K562 (cell line): ENCODE data around the gene PPP1CA. TPM values are rescaled to one million over a fixed set of nuclear protein-coding genes. Genes with fewer than 3 reads are reported as not detected.

Experiments used
- C11orf30 ChIP-seq: fragments of 450-650 bp; IDR thresholded peaks from 2 replicates; pipeline ENCODE4 v1.6.1; 2016; ENCODE audit warnings: low read depth, mild to moderate bottlenecking
- EP300 ChIP-seq: IDR thresholded peaks from 2 replicates; pipeline ENCODE4 v1.6.1; 2012; ENCODE audit warnings: low read length, improper control_type of control experiment
- EZH2 ChIP-seq: IDR thresholded peaks from 2 replicates; pipeline ENCODE4 v1.6.1; 2012; ENCODE audit warnings: low read depth, mild to moderate bottlenecking, inconsistent platforms, low read length, borderline replicate concordance
- KAT7 ChIP-seq: sonication (generic); formaldehyde crosslinking; IDR thresholded peaks from 2 replicates; pipeline ENCODE4 v1.8.0; 2022; ENCODE audit warnings: missing genetic modification reagents, mild to moderate bottlenecking, borderline replicate concordance
- SAP30 ChIP-seq: fragments of 200-600 bp; sonication (generic); IDR thresholded peaks from 2 replicates; pipeline ENCODE4 v1.6.1; 2012; ENCODE audit warnings: borderline replicate concordance, low read depth, mild to moderate bottlenecking, moderate library complexity, low read length, control low read depth, inconsistent platforms; ENCODE audit not compliant: insufficient read depth, poor library complexity, severe bottlenecking
- SMC3 ChIP-seq: conservative IDR thresholded peaks from 2 replicates; pipeline ENCODE4 v1.6.1; 2011; ENCODE audit warnings: low read depth, low read length, improper control_type of control experiment; ENCODE audit not compliant: insufficient read depth
- STAG1 ChIP-seq: sonication (generic); formaldehyde crosslinking; IDR thresholded peaks from 2 replicates; pipeline ENCODE4 v1.5.0; 2020; ENCODE audit warnings: missing genetic modification reagents, borderline replicate concordance
- TAF1 ChIP-seq: IDR thresholded peaks from 2 replicates; pipeline ENCODE4 v1.6.1; 2011; ENCODE audit warnings: mild to moderate bottlenecking, low read length, moderate library complexity; ENCODE audit not compliant: insufficient read depth, control insufficient read depth, severe bottlenecking; ENCODE audit errors: extremely low read depth
- TFAM ChIP-seq: fragments of 250-450 bp; sonication (Bioruptor Pico); conservative IDR thresholded peaks from 2 replicates; pipeline ENCODE4 v1.5.0; 2021; ENCODE audit warnings: mild to moderate bottlenecking, moderate library complexity
- polyA plus RNA-seq, 8 experiments: library from polyadenylated mRNA; depleted of rRNA in 4 of 8; stranded (reverse) in 5 of 8; unstranded in 3 of 8; fragments of >200 nt; fragmentation: Nextera tagmentation in 2 of 8; fragmentation: Illumina TruSeq in 1 of 8; extraction: Ambion mirVana in 2 of 8; extraction: Trizol in 1 of 8; gene quantifications; 2 replicates each; pipeline versions ENCODE4 v1.2.1 to v1.2.3, GENCODE V29; 2011 to 2014; ENCODE audit warnings: inconsistent platforms in 1 of 8, missing spikeins in 1 of 8
- total RNA-seq, 7 experiments: library from RNA; depleted of rRNA in 6 of 7; stranded (reverse); fragments of >200 nt in 6 of 7; fragmentation: Illumina TruSeq in 2 of 7; extraction: Trizol in 2 of 7; gene quantifications; 2 replicates each; pipeline versions ENCODE4 v1.2.1 to v1.2.3, GENCODE V29; 2011 to 2021; ENCODE audit warnings: low replicate concordance in 1 of 7
- TF ChIP-seq, protein P1 (sequence below): sonication (generic); formaldehyde crosslinking; IDR thresholded peaks from 2 replicates; pipeline ENCODE4 v1.8.0; 2023; ENCODE audit warnings: missing genetic modification reagents, mild to moderate bottlenecking, borderline replicate concordance
- TF ChIP-seq, protein P2 (sequence below): fragments of 450-650 bp; IDR thresholded peaks from 2 replicates; pipeline ENCODE4 v1.6.1; 2016; ENCODE audit warnings: low read depth, mild to moderate bottlenecking, moderate library complexity
- TF ChIP-seq, protein P3 (sequence below): sonication (generic); formaldehyde crosslinking; IDR thresholded peaks from 2 replicates; pipeline ENCODE4 v1.8.0; 2022; ENCODE audit warnings: mild to moderate bottlenecking, missing genetic modification reagents
- TF ChIP-seq, protein P4 (sequence below): fragments of 250-450 bp; sonication (Bioruptor Pico); IDR thresholded peaks from 2 replicates; pipeline ENCODE4 v1.5.0; 2020; ENCODE audit warnings: mild to moderate bottlenecking, borderline replicate concordance
- TF ChIP-seq, protein P5 (sequence below): conservative IDR thresholded peaks from 2 replicates; pipeline ENCODE4 v1.6.1; 2011; ENCODE audit warnings: low read depth, mild to moderate bottlenecking, low read length; ENCODE audit not compliant: control insufficient read depth

PPP1CA gene
- total and polyA plus RNA-seq, 9 of the 15 experiments (the other 6 are each of a cell fraction or from before 2014, with no cell fraction given), result 18.2 to 242 (median 188) TPM

DNA sequence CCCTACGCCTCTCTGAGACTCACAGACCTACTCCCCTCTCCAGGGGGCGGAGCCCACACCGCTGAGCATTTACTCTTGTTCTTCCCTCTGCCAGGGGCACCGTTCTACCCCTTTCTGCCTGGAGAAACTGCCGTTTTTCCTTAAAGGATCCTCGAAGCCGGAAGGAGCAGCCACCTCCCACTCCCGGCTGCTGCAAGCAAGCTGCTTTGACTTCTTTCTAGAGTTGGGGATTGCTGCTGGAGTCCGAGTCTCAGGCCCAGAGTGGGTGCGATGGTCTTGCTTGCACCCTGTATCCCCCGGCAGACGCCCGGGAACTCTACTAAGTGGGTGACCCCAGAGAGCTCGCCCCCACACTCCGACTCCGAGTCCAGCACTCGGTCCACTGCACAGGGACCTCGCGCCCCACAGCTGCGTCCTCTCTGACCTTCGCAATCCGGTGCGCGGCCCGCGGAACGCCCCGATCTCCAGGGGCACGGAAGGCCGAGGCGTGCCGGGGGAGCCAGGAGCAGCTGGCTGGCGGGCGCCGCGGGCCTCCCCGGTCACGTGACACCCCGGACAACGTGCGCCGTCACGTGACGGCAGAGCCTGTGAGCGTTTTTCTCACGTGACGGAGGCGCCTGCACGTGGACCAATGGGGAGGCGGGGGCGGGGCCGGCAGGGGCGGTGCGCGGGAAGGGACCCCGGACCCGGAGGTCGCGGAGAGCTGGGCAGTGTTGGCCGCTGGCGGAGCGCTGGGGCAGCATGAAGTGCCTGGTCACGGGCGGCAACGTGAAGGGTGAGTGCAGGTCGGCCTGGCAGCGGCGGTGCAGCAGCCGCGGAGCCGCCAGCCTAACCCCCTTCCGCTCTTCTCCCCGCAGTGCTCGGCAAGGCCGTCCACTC is 10.1 kb downstream of the PPP1CA start, which contains the start of gene RAD9A (continued):
- TF ChIP-seq, protein P1, sequence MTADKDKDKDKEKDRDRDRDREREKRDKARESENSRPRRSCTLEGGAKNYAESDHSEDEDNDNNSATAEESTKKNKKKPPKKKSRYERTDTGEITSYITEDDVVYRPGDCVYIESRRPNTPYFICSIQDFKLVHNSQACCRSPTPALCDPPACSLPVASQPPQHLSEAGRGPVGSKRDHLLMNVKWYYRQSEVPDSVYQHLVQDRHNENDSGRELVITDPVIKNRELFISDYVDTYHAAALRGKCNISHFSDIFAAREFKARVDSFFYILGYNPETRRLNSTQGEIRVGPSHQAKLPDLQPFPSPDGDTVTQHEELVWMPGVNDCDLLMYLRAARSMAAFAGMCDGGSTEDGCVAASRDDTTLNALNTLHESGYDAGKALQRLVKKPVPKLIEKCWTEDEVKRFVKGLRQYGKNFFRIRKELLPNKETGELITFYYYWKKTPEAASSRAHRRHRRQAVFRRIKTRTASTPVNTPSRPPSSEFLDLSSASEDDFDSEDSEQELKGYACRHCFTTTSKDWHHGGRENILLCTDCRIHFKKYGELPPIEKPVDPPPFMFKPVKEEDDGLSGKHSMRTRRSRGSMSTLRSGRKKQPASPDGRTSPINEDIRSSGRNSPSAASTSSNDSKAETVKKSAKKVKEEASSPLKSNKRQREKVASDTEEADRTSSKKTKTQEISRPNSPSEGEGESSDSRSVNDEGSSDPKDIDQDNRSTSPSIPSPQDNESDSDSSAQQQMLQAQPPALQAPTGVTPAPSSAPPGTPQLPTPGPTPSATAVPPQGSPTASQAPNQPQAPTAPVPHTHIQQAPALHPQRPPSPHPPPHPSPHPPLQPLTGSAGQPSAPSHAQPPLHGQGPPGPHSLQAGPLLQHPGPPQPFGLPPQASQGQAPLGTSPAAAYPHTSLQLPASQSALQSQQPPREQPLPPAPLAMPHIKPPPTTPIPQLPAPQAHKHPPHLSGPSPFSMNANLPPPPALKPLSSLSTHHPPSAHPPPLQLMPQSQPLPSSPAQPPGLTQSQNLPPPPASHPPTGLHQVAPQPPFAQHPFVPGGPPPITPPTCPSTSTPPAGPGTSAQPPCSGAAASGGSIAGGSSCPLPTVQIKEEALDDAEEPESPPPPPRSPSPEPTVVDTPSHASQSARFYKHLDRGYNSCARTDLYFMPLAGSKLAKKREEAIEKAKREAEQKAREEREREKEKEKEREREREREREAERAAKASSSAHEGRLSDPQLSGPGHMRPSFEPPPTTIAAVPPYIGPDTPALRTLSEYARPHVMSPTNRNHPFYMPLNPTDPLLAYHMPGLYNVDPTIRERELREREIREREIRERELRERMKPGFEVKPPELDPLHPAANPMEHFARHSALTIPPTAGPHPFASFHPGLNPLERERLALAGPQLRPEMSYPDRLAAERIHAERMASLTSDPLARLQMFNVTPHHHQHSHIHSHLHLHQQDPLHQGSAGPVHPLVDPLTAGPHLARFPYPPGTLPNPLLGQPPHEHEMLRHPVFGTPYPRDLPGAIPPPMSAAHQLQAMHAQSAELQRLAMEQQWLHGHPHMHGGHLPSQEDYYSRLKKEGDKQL, result no peak
- TF ChIP-seq, protein P2, sequence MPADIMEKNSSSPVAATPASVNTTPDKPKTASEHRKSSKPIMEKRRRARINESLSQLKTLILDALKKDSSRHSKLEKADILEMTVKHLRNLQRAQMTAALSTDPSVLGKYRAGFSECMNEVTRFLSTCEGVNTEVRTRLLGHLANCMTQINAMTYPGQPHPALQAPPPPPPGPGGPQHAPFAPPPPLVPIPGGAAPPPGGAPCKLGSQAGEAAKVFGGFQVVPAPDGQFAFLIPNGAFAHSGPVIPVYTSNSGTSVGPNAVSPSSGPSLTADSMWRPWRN, result peak; percentile 46; the same call in 1 of the 2 replicates
- TF ChIP-seq TFAM (CRISPR knock-in tag), result no peak
- TF ChIP-seq, protein P3, sequence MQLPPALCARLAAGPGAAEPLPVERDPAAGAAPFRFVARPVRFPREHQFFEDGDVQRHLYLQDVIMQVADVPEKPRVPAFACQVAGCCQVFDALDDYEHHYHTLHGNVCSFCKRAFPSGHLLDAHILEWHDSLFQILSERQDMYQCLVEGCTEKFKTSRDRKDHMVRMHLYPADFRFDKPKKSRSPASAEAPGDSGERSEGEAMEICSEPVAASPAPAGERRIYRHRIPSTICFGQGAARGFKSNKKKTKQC (CRISPR knock-in tag), result peak; percentile 96; the same call in 1 of the 2 replicates
- TF ChIP-seq EZH2, result no peak
- peak; percentile 82 for TF ChIP-seq KAT7 (CRISPR knock-in tag)
- TF ChIP-seq SAP30, result peak; percentile 91
- TF ChIP-seq, protein P4, sequence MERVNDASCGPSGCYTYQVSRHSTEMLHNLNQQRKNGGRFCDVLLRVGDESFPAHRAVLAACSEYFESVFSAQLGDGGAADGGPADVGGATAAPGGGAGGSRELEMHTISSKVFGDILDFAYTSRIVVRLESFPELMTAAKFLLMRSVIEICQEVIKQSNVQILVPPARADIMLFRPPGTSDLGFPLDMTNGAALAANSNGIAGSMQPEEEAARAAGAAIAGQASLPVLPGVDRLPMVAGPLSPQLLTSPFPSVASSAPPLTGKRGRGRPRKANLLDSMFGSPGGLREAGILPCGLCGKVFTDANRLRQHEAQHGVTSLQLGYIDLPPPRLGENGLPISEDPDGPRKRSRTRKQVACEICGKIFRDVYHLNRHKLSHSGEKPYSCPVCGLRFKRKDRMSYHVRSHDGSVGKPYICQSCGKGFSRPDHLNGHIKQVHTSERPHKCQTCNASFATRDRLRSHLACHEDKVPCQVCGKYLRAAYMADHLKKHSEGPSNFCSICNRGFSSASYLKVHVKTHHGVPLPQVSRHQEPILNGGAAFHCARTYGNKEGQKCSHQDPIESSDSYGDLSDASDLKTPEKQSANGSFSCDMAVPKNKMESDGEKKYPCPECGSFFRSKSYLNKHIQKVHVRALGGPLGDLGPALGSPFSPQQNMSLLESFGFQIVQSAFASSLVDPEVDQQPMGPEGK, result no peak
- TF ChIP-seq, protein P5, sequence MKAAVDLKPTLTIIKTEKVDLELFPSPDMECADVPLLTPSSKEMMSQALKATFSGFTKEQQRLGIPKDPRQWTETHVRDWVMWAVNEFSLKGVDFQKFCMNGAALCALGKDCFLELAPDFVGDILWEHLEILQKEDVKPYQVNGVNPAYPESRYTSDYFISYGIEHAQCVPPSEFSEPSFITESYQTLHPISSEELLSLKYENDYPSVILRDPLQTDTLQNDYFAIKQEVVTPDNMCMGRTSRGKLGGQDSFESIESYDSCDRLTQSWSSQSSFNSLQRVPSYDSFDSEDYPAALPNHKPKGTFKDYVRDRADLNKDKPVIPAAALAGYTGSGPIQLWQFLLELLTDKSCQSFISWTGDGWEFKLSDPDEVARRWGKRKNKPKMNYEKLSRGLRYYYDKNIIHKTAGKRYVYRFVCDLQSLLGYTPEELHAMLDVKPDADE, result peak; percentile 93
- peak; percentile 93 for TF ChIP-seq C11orf30
- peak; percentile 63 for TF ChIP-seq TAF1
- TF ChIP-seq STAG1 (CRISPR knock-in tag), result peak; percentile 14; the same call in 1 of the 2 replicates
- TF ChIP-seq SMC3, result 0 out of 2 replicates have a peak, but pooled peaks have one; percentile 1
- TF ChIP-seq EP300, result 0 out of 2 replicates have a peak, but pooled peaks have one; percentile 24
